Measurements from ENCODE around the gene GAPT. TPM values are rescaled to one million over a fixed set of nuclear protein-coding genes. Genes with fewer than 3 reads are reported as not detected.

Gene GAPT
- 1 to 10 TPM in 2 of 4 donors, under 1 TPM in 2; 0.73 to 1.7 (median 1.1) TPM for polyA plus RNA-seq (ENCODE audit: insufficient read length in 4 of 4)

- no peak for DNase-seq (ENCODE audit: low read depth in 4 of 4, low spot score in 3 of 4)
Observed at GRCh38 chr5:58491216-58491892, at the start of gene GAPT. Gene GAPT (plus strand): TSS chr5:58491435. CDS start chr5:58494537, 3,102 bp downstream.

- no peak for DNase-seq (ENCODE audit: low read depth in 4 of 4, low spot score in 3 of 4)
Observed at GRCh38 chr5:58444805-58445204, 46.4 kb upstream of the GAPT start.

- no peak for DNase-seq (ENCODE audit: low read depth in 4 of 4, low spot score in 3 of 4)
Observed at GRCh38 chr5:58446024-58446423, 45.2 kb upstream of the GAPT start.

DNA sequence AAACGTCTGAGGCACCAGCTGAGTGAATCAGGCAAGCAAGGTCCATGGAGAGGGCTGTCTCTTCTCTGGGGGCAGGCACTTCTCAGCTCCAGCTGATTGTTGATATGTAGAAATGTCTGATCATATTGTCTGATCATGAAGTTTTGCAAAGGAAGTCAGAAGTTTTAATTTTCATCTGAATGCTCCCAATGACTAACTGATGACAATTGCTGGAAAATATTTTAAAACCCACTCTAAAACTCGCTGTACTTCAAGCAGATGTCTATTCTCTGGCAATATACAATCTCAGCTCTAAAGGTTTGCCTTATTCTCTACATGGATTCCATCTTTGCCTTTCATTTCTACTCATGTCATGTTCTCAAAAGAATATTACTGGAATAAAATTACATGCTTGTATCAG, 44.0 kb upstream of the GAPT start:
- DNase-seq (ENCODE audit: low read depth in 4 of 4, low spot score in 3 of 4): no peak

DNA sequence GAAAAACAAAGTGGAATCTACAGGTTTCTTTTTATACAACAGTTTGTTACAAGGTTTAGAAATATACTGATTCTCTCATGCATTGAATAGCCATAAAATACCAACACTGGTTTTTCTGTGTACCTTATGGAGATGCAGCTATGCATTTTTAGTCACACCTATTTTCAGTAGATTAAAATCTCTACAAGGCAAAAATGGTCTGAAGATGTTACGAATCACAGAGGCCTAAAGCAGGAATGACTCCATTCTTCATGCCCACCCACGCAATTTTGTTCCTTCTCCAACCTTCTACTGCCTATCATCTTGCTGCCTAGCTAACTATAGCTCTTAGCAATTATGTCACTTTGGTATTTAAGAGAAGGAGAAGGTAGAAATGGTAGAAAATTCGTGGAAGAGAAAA, 41.2 kb upstream of the GAPT start:
- DNase-seq (ENCODE audit: low read depth in 4 of 4, low spot score in 3 of 4): no peak

GRCh38 chr5:58450811-58451629, 40.2 kb upstream of the GAPT start:
- no peak for DNase-seq (ENCODE audit: low read depth in 4 of 4, low spot score in 3 of 4)

DNA sequence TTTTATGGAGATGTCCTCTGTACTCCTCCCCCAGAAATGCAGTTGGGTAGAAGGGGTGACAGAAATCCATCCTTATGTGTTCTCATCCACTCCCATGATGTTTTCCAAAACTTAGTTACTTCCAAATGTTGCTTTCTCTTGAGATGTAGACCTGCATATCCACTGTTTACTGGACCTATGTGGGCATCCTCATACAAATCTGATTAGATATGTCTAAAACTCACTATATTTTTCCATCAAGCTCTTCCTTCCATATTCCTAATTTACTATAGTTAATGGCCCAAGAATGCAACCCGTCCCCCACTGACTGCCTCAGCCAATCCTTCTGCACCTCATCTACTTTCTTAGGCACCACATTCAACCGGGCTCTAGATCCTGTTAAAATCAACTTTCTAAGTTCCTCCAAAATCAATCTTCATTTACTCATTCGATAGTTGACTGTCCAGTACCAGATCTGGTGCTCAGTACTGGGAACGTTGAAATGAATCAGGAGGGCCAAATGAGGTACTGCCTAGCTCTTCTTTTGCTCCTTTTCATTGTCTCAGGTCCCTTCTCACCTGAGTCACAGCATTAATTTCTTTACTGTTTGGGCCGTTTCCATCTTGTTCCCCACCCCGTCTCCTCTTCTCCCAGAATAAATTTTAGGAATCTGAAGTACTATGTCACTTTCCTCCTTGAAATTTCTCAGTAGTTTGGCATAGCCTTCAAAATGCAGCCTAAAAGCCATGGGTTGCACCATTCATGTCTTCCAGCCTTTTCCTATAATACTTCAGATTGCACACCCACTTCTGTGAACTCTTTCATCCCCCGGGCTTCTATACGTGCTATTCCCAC, 39.3 kb upstream of the GAPT start:
- DNase-seq (ENCODE audit: low read depth in 4 of 4, low spot score in 3 of 4): no peak

DNA sequence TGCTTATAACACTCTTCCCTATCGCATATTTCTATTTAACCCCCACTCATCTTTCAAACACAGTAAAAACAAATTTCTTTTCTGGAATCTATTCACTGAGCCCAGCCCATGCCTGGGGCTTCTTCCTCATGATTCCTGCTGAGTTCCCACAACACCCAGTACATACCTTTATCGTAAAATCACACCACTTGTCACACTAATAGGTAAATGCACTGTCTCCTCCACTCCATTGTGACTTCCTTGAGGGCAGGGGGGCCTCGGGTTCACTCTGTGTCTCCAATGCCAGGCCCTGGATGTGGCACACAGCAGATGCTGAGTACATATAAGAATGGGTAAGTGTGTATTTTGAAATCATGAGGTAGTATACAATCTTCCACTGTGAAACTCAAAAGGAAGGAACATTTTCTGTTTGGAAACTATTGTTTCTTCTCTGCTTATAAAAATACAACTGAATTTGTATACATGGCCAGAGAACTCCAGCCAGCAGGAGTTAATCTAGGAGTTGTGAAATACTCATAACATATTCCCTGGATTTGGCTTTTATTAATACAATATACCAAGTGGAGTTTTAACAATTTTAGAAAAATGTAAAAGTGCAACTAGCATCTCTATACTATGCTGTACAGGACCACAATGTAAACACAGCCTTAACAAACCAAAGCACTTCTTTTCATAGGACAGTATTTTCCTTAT, 38.5 kb upstream of the GAPT start:
- DNase-seq (ENCODE audit: low read depth in 4 of 4, low spot score in 3 of 4): no peak

DNA sequence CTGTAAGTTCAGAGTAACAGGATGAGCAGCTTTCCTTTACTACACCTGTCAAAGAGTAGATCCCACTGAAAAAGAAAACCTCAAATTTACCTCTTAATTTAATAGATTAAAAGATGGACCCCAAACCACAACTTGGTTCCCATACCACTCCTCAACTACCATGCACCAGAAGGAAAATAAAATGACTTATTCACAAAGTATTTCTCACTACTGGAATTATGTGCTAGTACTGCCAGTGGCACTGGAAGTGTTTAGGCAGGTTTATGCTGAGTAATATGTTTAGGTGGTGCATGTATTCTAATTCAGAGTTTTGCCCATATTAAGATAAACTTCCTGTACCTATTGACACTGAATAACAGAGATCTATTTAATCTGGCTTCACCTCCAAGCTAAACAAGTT, 37.9 kb upstream of the GAPT start:
- no peak for DNase-seq (ENCODE audit: low read depth in 4 of 4, low spot score in 3 of 4)

DNA sequence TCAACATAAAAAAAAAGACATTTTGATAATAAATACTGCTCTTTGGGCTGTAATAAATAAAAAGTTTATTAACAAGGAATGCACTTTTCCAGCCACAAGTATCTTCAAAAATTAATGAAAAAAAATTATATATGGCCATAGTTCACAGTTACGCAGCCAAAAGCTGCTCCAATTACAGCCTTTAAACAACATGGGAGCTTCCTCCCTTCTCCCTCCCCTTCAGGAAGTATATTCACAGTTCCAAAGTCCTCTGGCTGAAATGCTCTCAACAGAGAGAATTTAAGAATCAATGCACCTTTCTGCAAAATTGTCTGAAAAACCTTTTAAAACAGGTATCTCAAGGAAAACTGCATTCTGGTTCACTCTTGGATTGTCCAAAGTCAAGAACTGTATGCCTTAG, 37.2 kb upstream of the GAPT start:
- no peak for DNase-seq (ENCODE audit: low read depth in 4 of 4, low spot score in 3 of 4)

GRCh38 chr5:58455066-58455465, 36.2 kb upstream of the GAPT start:
- no peak for DNase-seq (ENCODE audit: low read depth in 4 of 4, low spot score in 3 of 4)

GRCh38 chr5:58455480-58455879, 35.8 kb upstream of the GAPT start:
- DNase-seq (ENCODE audit: low read depth in 4 of 4, low spot score in 3 of 4): no peak

DNA sequence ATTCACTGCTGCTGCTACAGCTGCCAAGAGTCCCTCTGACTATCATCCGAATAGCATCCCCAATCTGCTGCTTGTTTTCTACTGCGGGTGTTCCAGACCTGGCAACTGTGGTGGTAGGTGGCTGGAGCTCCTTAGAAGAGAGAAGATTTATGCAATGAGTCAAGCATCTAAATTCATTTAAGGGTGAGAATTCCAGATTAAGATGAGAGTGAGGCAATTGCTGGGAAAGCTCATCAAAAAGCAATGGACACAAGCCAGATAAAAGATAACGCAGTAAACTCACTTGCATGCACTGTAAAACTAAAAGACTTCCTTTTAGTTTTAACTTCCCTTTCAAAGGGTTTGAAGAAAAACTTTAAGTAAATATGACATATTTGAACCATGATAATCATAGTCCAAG, 35.2 kb upstream of the GAPT start:
- no peak for DNase-seq (ENCODE audit: low read depth in 4 of 4, low spot score in 3 of 4)

GRCh38 chr5:58456486-58456885, 34.7 kb upstream of the GAPT start:
- DNase-seq (ENCODE audit: low read depth in 4 of 4, low spot score in 3 of 4): no peak

DNA sequence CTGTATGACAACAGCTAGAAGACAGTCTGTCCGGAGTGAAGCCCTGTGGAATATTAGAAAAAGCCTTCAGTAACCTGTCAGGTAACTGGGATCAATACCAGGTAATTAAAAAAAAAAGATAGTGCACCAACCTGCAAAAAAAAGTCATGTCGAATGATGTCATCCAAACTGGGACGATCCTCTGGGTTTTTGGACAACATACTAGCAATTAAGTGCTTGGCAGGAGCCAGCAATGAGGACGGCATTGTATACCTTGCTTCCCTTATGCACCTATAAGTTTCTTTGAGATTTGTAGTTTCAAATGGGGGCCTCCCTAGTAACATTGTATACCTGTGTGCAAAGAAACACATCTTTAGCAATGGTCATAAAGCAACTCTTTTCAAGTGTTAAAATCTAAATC, 34.2 kb upstream of the GAPT start:
- no peak for DNase-seq (ENCODE audit: low read depth in 4 of 4, low spot score in 3 of 4)

DNA sequence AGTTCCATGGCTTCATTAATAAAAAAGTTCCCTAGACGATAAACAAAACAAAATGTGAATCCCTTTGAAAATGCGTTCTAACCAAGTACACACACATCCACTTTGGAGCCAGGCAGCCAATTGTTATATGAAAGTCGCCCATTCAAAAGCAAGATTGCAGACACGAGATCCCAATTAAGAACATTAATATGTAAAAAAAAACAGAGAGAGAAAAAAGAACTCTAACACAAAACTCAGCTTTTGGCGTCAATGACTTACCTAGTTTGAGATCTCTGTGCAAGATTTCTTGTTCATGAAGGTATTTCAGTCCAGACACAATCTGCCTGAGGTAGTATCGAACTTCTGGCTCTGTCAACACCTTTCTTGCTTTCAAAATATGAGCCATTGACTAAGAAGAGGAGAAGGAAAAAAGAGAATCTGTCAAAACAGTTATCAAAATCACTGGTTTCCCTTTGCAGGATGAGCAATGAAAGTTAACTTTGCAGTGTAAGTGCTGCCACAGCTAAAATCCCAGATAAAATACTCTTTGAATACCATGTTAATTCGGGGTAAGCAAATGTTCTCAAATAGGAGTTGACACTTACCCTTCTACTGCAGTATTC, 33.0 kb upstream of the GAPT start:
- no peak for DNase-seq (ENCODE audit: low read depth in 4 of 4, low spot score in 3 of 4)

GRCh38 chr5:58458743-58459145, 32.5 kb upstream of the GAPT start:
- DNase-seq (ENCODE audit: low read depth in 4 of 4, low spot score in 3 of 4): no peak

DNA sequence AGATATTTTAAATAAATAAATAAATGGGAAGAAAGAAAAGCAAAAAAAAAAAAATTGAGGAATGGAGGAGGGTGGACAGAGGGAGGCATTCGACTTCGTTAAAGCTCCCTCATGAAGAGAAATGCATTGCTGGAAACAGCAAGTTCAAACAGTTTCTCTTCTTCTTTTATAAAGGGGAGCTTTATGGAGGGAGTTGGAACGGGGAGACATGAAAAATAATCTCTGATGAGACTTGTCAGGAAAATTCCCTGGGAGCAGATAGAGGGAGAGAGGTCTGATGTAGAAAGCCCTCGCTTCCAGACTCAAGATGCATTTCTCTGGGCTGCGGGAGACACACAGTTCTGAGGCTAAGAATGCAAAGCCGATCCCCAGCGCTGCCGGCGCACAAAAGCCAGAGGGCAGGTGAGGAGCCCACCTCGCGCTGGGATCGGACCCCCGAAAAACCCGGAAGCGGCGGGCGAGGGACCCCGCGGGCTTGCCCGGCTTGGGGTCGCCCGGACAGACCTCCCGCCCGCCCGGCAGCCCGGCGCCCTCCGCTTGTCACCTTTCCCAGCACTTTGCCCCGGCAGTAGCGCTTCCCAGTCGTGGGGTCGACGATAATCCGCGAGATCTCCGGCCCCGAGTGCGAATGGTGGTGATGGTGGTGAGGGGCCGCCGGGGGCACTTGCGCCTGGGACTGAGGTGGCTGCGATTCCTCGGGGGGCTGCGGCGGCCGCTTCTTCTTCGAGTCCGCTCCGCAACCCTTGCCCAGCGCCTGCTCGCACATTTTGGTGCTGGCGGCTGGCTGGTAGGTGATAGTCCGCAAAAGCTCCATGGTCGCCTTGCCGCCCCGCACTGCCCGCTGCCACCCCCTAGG, 31.9 kb upstream of the GAPT start:
- DNase-seq (ENCODE audit: low read depth in 4 of 4, low spot score in 3 of 4): peak in 2 of 4 donors; percentile 40 to 43

- peak; percentile 87 to 91 (median 89) for DNase-seq (ENCODE audit: low read depth in 4 of 4, low spot score in 3 of 4)
Observed at GRCh38 chr5:58460002-58460731, 31.1 kb upstream of the GAPT start, which contains the start of gene PLK2. Gene PLK2 (minus strand): TSS chr5:58460086. CDS start chr5:58459959, 127 bp downstream.
